Spinal cord (tissue), 10 donors: ENCODE data around the gene PLA2G5. TPM values are rescaled to one million over a fixed set of nuclear protein-coding genes. Genes with fewer than 3 reads are reported as not detected.

Experiments used
- DNase-seq, 6 donors: peaks; one replicate each; pipeline versions ENCODE4 v3.0.0 to v3.0.0-alpha.2; 2013 to 2015; ENCODE audit warnings: low spot score in 6 of 6, low read depth in 4 of 6
- H3K27ac ChIP-seq: one replicate; pipeline ENCODE4 v1.5.1; 2013; ENCODE audit warnings: low read depth, low read length, control low read depth
- H3K27me3 ChIP-seq: one replicate; pipeline ENCODE4 v1.6.1; 2013; ENCODE audit warnings: low read length; ENCODE audit not compliant: control insufficient read depth, insufficient read depth
- H3K36me3 ChIP-seq: one replicate; pipeline ENCODE4 v1.6.1; 2013; ENCODE audit warnings: low read length; ENCODE audit not compliant: control insufficient read depth, insufficient read depth
- H3K4me1 ChIP-seq: one replicate; pipeline ENCODE4 v1.6.1; 2013; ENCODE audit warnings: low read length; ENCODE audit not compliant: control insufficient read depth, insufficient read depth
- H3K4me3 ChIP-seq: one replicate; pipeline ENCODE4 v1.5.1; 2013; ENCODE audit warnings: low read depth, low read length, control low read depth
- H3K9me3 ChIP-seq: one replicate; pipeline ENCODE4 v1.6.1; 2013; ENCODE audit warnings: low read length; ENCODE audit not compliant: control insufficient read depth, insufficient read depth
- WGBS: methylation state at CpG from one replicate; pipeline ENCODE4 v1.1.5; 2013; ENCODE audit warnings: missing lambda C conversion rate; ENCODE audit not compliant: insufficient coverage; 5-methylcytosine and 5-hydroxymethylcytosine counted together
- polyA plus RNA-seq, 2 donors: library from polyadenylated mRNA; unstranded; fragments of 120-200 nt; gene quantifications; one replicate each; pipeline ENCODE4 v1.2.1, GENCODE V29; 2013; ENCODE audit not compliant: insufficient read length in 2 of 2
- total RNA-seq, 2 donors: library from RNA; depleted of rRNA in 1 of 2; stranded (reverse); fragments of 120-200 nt in 1 of 2; fragments of >200 nt in 1 of 2; gene quantifications; one replicate each; pipeline versions ENCODE4 v1.2.3 to v1.2.4, GENCODE V29; 2013 to 2014
- donor health status: healthy.

Gene PLA2G5
- total and polyA plus RNA-seq, 4 donors = 1.9 to 3.2 (median 2.6) TPM

DNA sequence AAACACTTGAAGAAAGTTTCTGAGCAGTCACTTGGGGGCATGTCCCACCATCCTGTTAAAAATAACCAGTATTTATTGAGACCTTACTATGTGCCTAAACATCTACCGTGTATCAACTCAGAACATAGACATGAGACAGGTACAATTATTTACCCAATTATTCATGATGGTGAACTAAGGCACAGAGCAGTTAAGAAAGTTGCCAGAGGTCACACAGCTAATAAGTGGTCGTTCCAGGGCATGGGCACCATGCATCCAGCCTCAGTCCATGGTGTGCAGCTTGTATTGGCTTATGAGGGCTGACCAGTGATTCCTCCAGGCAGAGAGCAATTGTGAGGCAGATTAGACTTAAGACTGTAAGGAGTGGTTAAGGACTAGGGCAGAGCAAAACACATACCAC lies 5.4 kb downstream of the PLA2G5 start:
- peaks cover 2% of the 10 kb centered on the region for H3K4me1 ChIP-seq
- H3K27ac ChIP-seq = no peak overlapping the region
- no peaks in the 10 kb centered on the region for H3K27me3 ChIP-seq
- no peak overlapping the region for H3K4me3 ChIP-seq
- H3K9me3 ChIP-seq = no peaks in the 10 kb centered on the region
- no peaks in the 10 kb centered on the region for H3K36me3 ChIP-seq
- 92% methylated on average over 1 of the region's 2 CpGs for WGBS
- DNase-seq = no peak

GRCh38 chr1:20076223-20076622 lies 6.2 kb downstream of the PLA2G5 start:
- 87% methylated on average over 4 of the region's 5 CpGs for WGBS
- no peaks in the 10 kb centered on the region for H3K36me3 ChIP-seq
- peaks cover 8% of the 10 kb centered on the region for H3K4me1 ChIP-seq
- H3K27ac ChIP-seq = no peak overlapping the region
- H3K4me3 ChIP-seq = no peak overlapping the region
- no peak for DNase-seq
- H3K27me3 ChIP-seq = no peaks in the 10 kb centered on the region
- no peaks in the 10 kb centered on the region for H3K9me3 ChIP-seq

- H3K4me3 ChIP-seq = no peak overlapping the region
- no peaks in the 10 kb centered on the region for H3K9me3 ChIP-seq
- no peaks in the 10 kb centered on the region for H3K36me3 ChIP-seq
- H3K27me3 ChIP-seq = no peaks in the 10 kb centered on the region
- WGBS = 100% methylated on average over 1 of the region's 5 CpGs
- no peak for DNase-seq
- H3K27ac ChIP-seq = no peak overlapping the region
- peaks cover 11% of the 10 kb centered on the region for H3K4me1 ChIP-seq
Observed at GRCh38 chr1:20076710-20077461, 6.9 kb downstream of the PLA2G5 start.

GRCh38 chr1:20078171-20078651 lies 8.2 kb downstream of the PLA2G5 start:
- WGBS = 52% methylated on average over 4 of the region's 8 CpGs
- H3K36me3 ChIP-seq = no peaks in the 10 kb centered on the region
- no peak overlapping the region for H3K4me3 ChIP-seq
- no peak overlapping the region for H3K27ac ChIP-seq
- H3K9me3 ChIP-seq = no peaks in the 10 kb centered on the region
- no peaks in the 10 kb centered on the region for H3K27me3 ChIP-seq
- DNase-seq = no peak
- peaks cover 11% of the 10 kb centered on the region for H3K4me1 ChIP-seq

DNA sequence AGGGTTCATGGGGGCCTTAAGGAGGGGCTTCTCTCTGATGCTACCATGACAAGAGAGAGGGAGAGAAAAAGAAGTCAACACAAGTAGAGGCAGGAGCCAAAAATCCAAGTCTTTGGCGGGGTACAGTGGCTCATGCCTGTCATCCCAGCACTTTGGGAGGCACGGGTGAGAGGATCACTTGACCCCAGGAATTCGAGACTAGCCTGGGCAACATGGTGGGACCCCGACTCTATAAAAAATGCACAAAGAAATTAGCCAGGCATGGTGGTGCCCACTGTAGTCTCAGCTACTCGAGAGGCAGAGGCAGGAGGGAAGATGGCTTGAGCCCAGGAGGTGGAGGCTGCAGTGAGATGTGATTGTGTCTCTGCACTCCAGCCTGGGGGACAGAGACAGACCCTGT lies 8.7 kb downstream of the PLA2G5 start:
- no peaks in the 10 kb centered on the region for H3K36me3 ChIP-seq
- H3K27me3 ChIP-seq = no peaks in the 10 kb centered on the region
- no peak for DNase-seq
- WGBS = 94% methylated on average over 5 of the region's 5 CpGs
- H3K27ac ChIP-seq = no peak overlapping the region
- H3K9me3 ChIP-seq = no peaks in the 10 kb centered on the region
- H3K4me3 ChIP-seq = no peak overlapping the region
- peaks cover 11% of the 10 kb centered on the region for H3K4me1 ChIP-seq

GRCh38 chr1:20079661-20080305 lies 9.8 kb downstream of the PLA2G5 start:
- Histone ChIP-seq H3K4me3 (no peak overlapping the region), H3K36me3 (no peaks in the 10 kb centered on the region), H3K4me1 (peaks cover 11% of the 10 kb centered on the region), H3K27ac (no peak overlapping the region), H3K9me3 (no peaks in the 10 kb centered on the region), H3K27me3 (no peaks in the 10 kb centered on the region)
- no peak for DNase-seq
- WGBS = 80% methylated on average over 8 of the region's 8 CpGs

DNA sequence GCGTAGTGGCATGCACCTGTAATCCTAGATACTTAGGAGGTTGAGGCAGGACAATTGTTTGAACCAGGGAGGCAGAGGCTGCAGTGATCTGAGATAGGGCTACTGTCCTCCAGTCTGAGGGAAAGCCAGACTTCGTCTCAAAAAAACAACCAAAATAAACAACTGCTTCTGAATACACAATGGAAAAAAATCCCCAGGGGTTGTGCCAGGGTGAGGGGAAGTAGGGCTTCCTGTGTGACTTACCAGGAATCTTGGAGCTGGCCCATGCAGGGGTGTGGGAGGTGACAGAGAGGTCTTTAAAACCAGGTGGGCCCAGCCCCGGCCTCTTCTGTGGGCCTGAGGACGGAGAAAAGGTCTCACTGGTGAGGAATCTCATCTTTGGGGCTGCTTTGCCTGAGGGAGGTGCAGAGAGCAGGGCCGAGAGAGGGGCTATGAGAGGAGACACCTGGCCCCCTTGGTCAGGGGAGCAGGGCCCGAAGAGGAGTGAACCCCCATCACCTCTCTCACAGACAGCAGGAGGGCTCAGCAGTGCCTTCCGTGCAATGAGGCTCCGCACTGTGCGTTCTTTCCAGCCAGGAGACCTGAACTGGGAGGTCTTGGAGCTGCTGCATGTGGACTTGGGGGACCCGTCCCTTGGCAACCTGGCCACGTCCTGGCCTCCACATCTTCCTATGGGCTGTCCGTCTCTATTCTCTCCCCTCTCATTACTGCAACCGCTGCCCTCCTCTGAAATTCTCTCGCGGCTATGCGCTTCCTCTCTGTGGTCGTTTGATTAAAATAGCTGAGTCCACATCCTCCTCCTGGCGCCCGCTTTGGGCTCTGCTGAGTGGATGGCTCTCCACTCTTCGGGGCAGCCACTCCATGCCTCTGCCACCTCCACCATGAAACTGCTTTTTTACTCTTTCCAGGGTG lies 10.7 kb downstream of the PLA2G5 start:
- 62% methylated on average over 9 of the region's 20 CpGs for WGBS
- Histone ChIP-seq H3K4me1 (peaks cover 11% of the 10 kb centered on the region), H3K36me3 (no peaks in the 10 kb centered on the region), H3K9me3 (no peaks in the 10 kb centered on the region), H3K27me3 (no peaks in the 10 kb centered on the region), H3K27ac (no peak overlapping the region), H3K4me3 (no peak overlapping the region)
- DNase-seq = no peak

DNA sequence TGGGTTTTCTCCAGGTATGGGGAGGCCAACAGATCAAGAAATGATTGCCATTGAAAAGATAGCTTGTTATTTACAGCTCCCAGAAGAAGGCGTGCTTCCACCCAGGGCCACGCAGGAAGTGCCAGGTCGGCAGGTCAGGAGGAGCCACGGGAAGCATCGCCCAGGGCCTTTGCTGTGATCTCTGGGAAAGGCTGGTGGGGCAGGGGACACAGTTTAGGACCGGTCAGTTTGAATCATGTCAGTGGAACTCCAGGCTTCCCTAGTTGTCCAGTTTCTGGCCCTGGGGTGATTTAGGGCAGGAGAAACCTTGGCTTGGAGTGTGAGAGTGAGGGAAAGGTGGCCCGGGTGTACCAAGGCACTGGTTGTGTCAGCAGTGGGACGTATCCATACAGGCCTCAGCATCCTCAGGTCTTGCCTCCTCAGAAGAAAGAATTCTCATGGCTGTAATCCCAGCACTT lies 11.4 kb downstream of the PLA2G5 start:
- H3K27ac ChIP-seq = no peak overlapping the region
- H3K27me3 ChIP-seq = no peaks in the 10 kb centered on the region
- 79% methylated on average over 8 of the region's 8 CpGs for WGBS
- H3K36me3 ChIP-seq = no peaks in the 10 kb centered on the region
- no peak for DNase-seq
- no peak overlapping the region for H3K4me3 ChIP-seq
- peaks cover 11% of the 10 kb centered on the region for H3K4me1 ChIP-seq
- no peaks in the 10 kb centered on the region for H3K9me3 ChIP-seq

DNA sequence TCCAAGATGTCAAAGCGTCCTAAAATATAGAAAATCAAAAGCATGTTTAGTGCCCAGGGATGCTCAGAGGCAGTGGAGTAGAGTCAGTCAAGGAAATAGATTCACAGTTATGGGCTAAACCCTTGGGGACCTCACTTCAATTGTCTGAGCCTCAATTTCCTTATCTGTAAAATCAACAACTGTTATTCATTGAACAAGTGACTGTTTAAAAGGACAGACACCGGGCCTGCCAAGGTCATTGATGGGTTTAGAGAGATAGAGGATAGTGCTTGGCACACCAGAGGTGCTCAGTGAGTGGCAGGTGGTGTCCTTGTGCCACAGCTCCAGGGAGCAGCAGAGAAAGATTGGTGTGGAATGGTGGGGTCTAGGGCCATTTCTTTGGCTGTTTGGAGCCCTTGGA lies 12.8 kb downstream of the PLA2G5 start:
- H3K9me3 ChIP-seq = no peaks in the 10 kb centered on the region
- no peaks in the 10 kb centered on the region for H3K36me3 ChIP-seq
- no peaks in the 10 kb centered on the region for H3K27me3 ChIP-seq
- peaks cover 11% of the 10 kb centered on the region for H3K4me1 ChIP-seq
- no peak for DNase-seq
- 87% methylated on average over 2 of the region's 2 CpGs for WGBS
- no peak overlapping the region for H3K27ac ChIP-seq
- H3K4me3 ChIP-seq = no peak overlapping the region
